Measurements from ENCODE around the gene ELFN1. TPM values are rescaled to one million over a fixed set of nuclear protein-coding genes. Genes with fewer than 3 reads are reported as not detected.

The ELFN1 gene
- total and polyA plus RNA-seq, 10 of the 15 experiments (the other 5 are each of a cell fraction or from before 2014, with no cell fraction given) = 0.04 TPM; not detected in 9

DNA sequence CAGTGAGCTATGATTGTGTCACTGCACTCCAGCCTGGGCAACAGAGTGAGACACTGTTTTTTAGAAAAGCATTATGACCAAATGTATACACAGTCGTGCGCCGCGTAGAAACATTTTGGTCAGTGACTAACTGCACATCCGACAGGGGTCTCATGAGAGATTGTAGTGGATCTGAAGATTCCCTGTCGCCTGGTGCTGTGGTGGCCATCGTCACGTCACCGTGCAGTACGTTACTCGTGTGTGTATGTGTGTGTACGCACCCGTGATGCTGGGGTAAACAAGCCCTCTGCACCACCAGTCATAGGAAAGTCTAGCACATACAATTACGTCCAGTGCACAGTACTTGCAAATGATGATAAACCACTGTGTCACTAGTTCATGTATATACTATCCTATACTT lies 109.4 kb downstream of the ELFN1 start (continued):
- TF ChIP-seq, protein P1, sequence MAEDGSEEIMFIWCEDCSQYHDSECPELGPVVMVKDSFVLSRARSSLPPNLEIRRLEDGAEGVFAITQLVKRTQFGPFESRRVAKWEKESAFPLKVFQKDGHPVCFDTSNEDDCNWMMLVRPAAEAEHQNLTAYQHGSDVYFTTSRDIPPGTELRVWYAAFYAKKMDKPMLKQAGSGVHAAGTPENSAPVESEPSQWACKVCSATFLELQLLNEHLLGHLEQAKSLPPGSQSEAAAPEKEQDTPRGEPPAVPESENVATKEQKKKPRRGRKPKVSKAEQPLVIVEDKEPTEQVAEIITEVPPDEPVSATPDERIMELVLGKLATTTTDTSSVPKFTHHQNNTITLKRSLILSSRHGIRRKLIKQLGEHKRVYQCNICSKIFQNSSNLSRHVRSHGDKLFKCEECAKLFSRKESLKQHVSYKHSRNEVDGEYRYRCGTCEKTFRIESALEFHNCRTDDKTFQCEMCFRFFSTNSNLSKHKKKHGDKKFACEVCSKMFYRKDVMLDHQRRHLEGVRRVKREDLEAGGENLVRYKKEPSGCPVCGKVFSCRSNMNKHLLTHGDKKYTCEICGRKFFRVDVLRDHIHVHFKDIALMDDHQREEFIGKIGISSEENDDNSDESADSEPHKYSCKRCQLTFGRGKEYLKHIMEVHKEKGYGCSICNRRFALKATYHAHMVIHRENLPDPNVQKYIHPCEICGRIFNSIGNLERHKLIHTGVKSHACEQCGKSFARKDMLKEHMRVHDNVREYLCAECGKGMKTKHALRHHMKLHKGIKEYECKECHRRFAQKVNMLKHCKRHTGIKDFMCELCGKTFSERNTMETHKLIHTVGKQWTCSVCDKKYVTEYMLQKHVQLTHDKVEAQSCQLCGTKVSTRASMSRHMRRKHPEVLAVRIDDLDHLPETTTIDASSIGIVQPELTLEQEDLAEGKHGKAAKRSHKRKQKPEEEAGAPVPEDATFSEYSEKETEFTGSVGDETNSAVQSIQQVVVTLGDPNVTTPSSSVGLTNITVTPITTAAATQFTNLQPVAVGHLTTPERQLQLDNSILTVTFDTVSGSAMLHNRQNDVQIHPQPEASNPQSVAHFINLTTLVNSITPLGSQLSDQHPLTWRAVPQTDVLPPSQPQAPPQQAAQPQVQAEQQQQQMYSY (CRISPR knock-in tag; IDR thresholded peaks at IDR 0.05) = no peak

DNA sequence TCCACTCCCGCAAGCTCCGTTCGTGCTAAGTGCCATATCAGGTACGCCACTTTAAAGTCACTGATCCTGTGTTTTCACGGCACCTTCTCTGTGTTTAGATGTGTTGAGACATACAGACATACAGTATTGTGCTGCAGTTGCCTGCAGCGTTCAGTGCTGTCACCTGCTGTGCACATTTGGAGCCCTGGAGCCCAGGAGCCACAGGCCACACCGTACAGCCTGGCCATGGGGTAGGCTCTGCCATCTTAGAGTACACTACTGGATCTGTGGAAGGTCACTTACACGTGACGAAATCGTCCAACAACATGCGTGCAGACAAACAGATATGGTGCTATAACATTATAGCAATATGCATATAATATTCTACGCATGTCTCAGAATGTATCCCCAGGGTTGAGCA lies 111.3 kb downstream of the ELFN1 start:
- no peak for TF ChIP-seq BCL11A (IDR thresholded peaks at IDR 0.05; ENCODE audit: low read depth, low read length)
- no peak for TF ChIP-seq PAX5 (IDR thresholded peaks at IDR 0.05; ENCODE audit: borderline replicate concordance, low read depth, low read length)
- TF ChIP-seq ZNF207 (IDR thresholded peaks at IDR 0.05; ENCODE audit: borderline replicate concordance) = no peak
- no peak for TF ChIP-seq LARP7 (IDR thresholded peaks at IDR 0.05)
- TF ChIP-seq RCOR1 (conservative IDR thresholded peaks at IDR 0.05; ENCODE audit: low read depth, low read length) = no peak
- no peak for TF ChIP-seq ZNF274 (IDR thresholded peaks at IDR 0.05; ENCODE audit: insufficient read depth, insufficient read length)
- no peak for TF ChIP-seq BACH1 (IDR thresholded peaks at IDR 0.05; ENCODE audit: borderline replicate concordance)
- TF ChIP-seq, protein P2, sequence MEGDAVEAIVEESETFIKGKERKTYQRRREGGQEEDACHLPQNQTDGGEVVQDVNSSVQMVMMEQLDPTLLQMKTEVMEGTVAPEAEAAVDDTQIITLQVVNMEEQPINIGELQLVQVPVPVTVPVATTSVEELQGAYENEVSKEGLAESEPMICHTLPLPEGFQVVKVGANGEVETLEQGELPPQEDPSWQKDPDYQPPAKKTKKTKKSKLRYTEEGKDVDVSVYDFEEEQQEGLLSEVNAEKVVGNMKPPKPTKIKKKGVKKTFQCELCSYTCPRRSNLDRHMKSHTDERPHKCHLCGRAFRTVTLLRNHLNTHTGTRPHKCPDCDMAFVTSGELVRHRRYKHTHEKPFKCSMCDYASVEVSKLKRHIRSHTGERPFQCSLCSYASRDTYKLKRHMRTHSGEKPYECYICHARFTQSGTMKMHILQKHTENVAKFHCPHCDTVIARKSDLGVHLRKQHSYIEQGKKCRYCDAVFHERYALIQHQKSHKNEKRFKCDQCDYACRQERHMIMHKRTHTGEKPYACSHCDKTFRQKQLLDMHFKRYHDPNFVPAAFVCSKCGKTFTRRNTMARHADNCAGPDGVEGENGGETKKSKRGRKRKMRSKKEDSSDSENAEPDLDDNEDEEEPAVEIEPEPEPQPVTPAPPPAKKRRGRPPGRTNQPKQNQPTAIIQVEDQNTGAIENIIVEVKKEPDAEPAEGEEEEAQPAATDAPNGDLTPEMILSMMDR (IDR thresholded peaks at IDR 0.05 in 2 of 3, conservative IDR thresholded peaks at IDR 0.05 in 1 of 3; ENCODE audit: control insufficient read depth in 2 of 3, extremely low read depth in 1 of 3, insufficient read depth in 1 of 3, low read depth in 3 of 3, low read length in 3 of 3) = no peak
- no peak overlapping the region for H3K9ac ChIP-seq (ENCODE audit: control insufficient read depth, insufficient read depth, low read length)
- ChIA-PET CTCF (no interaction called here), SMC1A (ENCODE audit: uncharacterized antibody, unreplicated experiment) (no interaction called here), POLR2A (no interaction called here), RAD21 (ENCODE audit: unreplicated experiment) (no interaction called here)
- no peaks in the 10 kb centered on the region for H3K79me2 ChIP-seq (ENCODE audit: control insufficient read depth, insufficient read depth, low read length)
- no peak for ATAC-seq
- in situ Hi-C loops (cut with MboI) (no loop called here), intact Hi-C loops (cut with micrococcal nuclease; ENCODE audit: unreplicated experiment) (no loop called here)
- no peaks in the 10 kb centered on the region for H3K36me3 ChIP-seq (ENCODE audit: control insufficient read depth in 2 of 2, insufficient read depth in 2 of 2, low read length in 1 of 2)
- FAIRE-seq = no peak
- no peaks in the 10 kb centered on the region for H4K20me1 ChIP-seq (ENCODE audit: control insufficient read depth, insufficient read depth)
- no peaks in the 10 kb centered on the region for H3K27me3 ChIP-seq (replicated peaks in 1 of 2; ENCODE audit: control insufficient read depth in 2 of 2, insufficient read depth in 2 of 2, low read length in 1 of 2)
- BruUV-seq (replicated peaks) = no TSS peak
- no peak overlapping the region for H3K4me2 ChIP-seq (ENCODE audit: control insufficient read depth, insufficient read depth)
- no peak for DNase-seq (ENCODE audit: low read depth, low spot score)
- no peak overlapping the region for H2AFZ ChIP-seq (ENCODE audit: control insufficient read depth, low read depth, low read length)
- WGBS (ENCODE audit: insufficient coverage, insufficient replicate concordance, low lambda C conversion rate, missing lambda C conversion rate) = 57% methylated on average over 12 of the region's 12 CpGs
- no peak overlapping the region for H3K4me3 ChIP-seq
- H3K27ac ChIP-seq (ENCODE audit: control insufficient read depth, insufficient read depth) = no peak overlapping the region
- H3K4me1 ChIP-seq (ENCODE audit: control insufficient read depth, insufficient read depth, low read length) = no peaks in the 10 kb centered on the region
- H3K9me3 ChIP-seq (replicated peaks; ENCODE audit: control insufficient read depth, insufficient read depth, low read length) = no peaks in the 10 kb centered on the region; the same call in 2 of the 3 replicates

All from GM12878 (cell line).